Mesothelial cell of epicardium (in vitro differentiated cells): ENCODE measurements around the gene MPO. TPM values are rescaled to one million over a fixed set of nuclear protein-coding genes. Genes with fewer than 3 reads are reported as not detected.

ENCODE experiments used
- DNase-seq, 2 experiments: peaks; one replicate each; pipeline ENCODE4 v3.0.0; 2021; ENCODE audit warnings: low spot score in 2 of 2; ENCODE audit not compliant: unreplicated experiment in 2 of 2
- H3K27ac Mint-ChIP-seq: 2 replicates; pipeline ENCODE4 v1.8.0; 2021; ENCODE audit warnings: mixed read lengths
- H3K27me3 Mint-ChIP-seq: 2 replicates; pipeline ENCODE4 v1.8.0; 2021; ENCODE audit warnings: low read depth, mixed read lengths
- H3K36me3 Mint-ChIP-seq: 2 replicates; pipeline ENCODE4 v1.8.0; 2021; ENCODE audit warnings: mixed read lengths
- H3K4me1 Mint-ChIP-seq: 2 replicates; pipeline ENCODE4 v1.8.0; 2021; ENCODE audit warnings: mixed read lengths
- H3K4me3 Mint-ChIP-seq: 2 replicates; pipeline ENCODE4 v1.8.0; 2021; ENCODE audit warnings: mild to moderate bottlenecking, moderate library complexity, mixed read lengths
- H3K9me3 Mint-ChIP-seq: 2 replicates; pipeline ENCODE4 v1.8.0; 2021; ENCODE audit warnings: mixed read lengths
- CTCF ChIP-seq: fragments of 200-600 bp; sonication (generic); IDR thresholded peaks from one replicate; pipeline ENCODE4 v1.5.0; 2021; ENCODE audit warnings: antibody characterized with exemption; ENCODE audit not compliant: unreplicated experiment
- total RNA-seq: library from RNA; stranded (reverse); gene quantifications from 3 replicates; pipeline ENCODE4 v1.2.1, GENCODE V29; 2021

The MPO gene
- total RNA-seq, 1 donor from 2014 or later: not detected

DNA sequence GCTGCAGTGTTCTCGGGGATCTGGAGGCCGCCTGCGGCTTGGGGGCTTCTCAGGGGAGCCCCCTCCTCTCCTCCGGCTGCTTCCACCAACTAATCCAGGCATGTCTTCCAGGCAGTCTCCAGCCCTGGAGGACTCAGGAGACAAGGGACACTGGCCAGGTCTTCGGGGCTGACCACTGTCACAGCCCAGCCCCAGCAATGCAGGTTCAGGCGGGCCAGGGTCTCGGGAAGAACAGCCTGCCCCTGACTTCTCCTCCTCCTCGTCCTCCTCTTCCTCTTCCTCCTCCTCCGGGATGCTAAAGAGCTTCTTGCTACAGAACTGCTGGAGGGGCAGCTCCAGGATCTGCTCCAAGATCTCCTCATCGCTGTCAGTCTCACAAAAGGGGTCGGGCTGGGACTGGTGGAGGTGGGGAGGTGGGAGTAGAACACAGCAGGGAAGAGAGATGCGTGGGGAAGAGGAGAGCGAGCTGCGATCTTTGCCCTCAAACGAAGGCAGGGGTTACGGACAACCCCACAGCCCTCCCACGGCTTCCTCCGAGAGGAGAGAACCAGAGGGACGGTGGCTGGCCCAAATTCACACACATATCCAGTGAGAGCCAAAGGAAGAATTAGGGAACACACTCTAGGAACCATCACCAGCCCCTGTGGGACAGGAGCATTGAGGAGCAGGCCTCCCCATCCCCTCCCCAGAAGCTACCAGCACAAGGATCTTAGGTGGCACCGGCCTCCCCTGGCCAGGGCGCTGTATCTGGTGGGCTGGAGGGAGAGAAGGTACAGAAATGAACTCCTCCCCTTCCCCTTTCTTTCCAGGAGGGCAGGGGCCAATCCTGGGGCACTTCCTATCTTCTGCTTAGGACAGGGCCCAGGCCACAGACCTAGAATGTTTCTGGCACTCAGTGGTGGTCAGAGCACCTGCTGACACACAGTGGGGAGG is 28.5 kb upstream of the MPO start:
- Mint-ChIP-seq H3K36me3 (peaks cover 7% of the 10 kb centered on the region), H3K9me3 (no peaks in the 10 kb centered on the region), H3K27ac (no peak overlapping the region), H3K4me1 (no peaks in the 10 kb centered on the region), H3K4me3 (no peak overlapping the region), H3K27me3 (no peaks in the 10 kb centered on the region)
- TF ChIP-seq CTCF: no peak
- peak in 1 of 2 experiments; percentile 29 for DNase-seq

DNA sequence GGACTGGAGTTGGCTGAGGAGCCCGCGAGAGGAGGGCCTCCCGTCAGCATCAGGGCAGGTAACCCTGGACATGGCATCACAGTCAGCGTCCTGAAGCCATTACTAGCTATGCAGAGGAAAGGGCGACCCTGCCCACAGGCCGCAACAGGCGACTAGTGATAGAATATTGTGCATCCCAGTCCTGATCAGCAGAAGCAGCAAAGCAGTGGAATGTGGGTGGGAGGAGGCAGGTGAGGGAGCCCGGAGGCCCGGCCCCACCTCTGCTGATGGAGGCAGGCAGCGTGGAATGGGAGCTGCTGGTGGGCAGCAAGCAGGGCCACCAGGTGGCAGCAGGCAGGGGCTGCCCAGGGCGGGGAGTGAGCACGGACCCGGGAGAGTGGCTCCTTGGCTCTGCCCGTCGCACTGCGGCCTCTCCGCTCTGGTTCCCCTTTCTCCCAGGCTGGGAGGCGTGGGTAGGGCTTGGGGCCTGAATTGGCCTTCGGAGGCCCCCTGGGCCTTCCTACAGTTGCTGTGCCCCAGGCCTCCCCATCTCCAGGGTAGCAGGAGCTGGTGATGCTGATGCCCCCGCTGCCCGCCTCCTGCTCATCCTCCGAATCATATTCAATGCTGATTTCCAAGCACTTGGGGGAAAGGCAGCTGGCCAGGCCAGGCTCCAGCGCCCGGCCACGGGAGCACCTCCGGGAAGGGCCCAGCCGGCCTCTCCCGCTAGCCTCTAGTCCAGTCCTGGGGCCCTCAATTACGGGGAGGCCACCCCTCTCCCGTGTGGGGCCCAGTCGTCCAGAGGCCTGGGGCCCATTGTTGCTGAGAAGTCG is 27.6 kb upstream of the MPO start:
- H3K9me3 Mint-ChIP-seq: no peaks in the 10 kb centered on the region
- no peaks in the 10 kb centered on the region for H3K4me1 Mint-ChIP-seq
- H3K36me3 Mint-ChIP-seq: peaks cover 2% of the 10 kb centered on the region
- no peaks in the 10 kb centered on the region for H3K27me3 Mint-ChIP-seq
- no peak for TF ChIP-seq CTCF
- DNase-seq: peak in 1 of 2 experiments; percentile 42
- H3K27ac Mint-ChIP-seq: no peak overlapping the region
- no peak overlapping the region for H3K4me3 Mint-ChIP-seq

- no peaks in the 10 kb centered on the region for H3K9me3 Mint-ChIP-seq
- peak in 1 of 2 experiments; percentile 28 for DNase-seq
These were observed 26.9 kb upstream of the MPO start for GRCh38 chr17:58307468-58308172.

GRCh38 chr17:58306131-58306951 is 25.6 kb upstream of the MPO start:
- Mint-ChIP-seq H3K4me1 (no peaks in the 10 kb centered on the region), H3K4me3 (no peak overlapping the region), H3K36me3 (peaks cover 2% of the 10 kb centered on the region), H3K27ac (no peak overlapping the region), H3K27me3 (no peaks in the 10 kb centered on the region), H3K9me3 (no peaks in the 10 kb centered on the region)
- no peak for TF ChIP-seq CTCF
- DNase-seq: peak in 1 of 2 experiments; percentile 26

More at GRCh38 chr17:58307468-58308172, 26.9 kb upstream of the MPO start:
- Mint-ChIP-seq H3K27ac (no peak overlapping the region), H3K27me3 (no peaks in the 10 kb centered on the region), H3K36me3 (peaks cover 2% of the 10 kb centered on the region), H3K4me1 (no peaks in the 10 kb centered on the region), H3K4me3 (no peak overlapping the region)
- no peak for TF ChIP-seq CTCF

- no peak for DNase-seq
- H3K4me3 Mint-ChIP-seq: no peak overlapping the region
- TF ChIP-seq CTCF: no peak
- H3K36me3 Mint-ChIP-seq: peaks cover 2% of the 10 kb centered on the region
- H3K9me3 Mint-ChIP-seq: no peaks in the 10 kb centered on the region
- H3K27me3 Mint-ChIP-seq: no peaks in the 10 kb centered on the region
- no peak overlapping the region for H3K27ac Mint-ChIP-seq
- no peaks in the 10 kb centered on the region for H3K4me1 Mint-ChIP-seq
These were observed 24.9 kb upstream of the MPO start for GRCh38 chr17:58305626-58306025.
